Left forelimb (tissue), 1 donor: ENCODE results near the gene PRTFDC1.

Experiments
- DNase-seq: peaks from one replicate; pipeline ENCODE4 v3.0.0-alpha.2; 2018; ENCODE audit warnings: low spot score

The PRTFDC1 gene

DNA sequence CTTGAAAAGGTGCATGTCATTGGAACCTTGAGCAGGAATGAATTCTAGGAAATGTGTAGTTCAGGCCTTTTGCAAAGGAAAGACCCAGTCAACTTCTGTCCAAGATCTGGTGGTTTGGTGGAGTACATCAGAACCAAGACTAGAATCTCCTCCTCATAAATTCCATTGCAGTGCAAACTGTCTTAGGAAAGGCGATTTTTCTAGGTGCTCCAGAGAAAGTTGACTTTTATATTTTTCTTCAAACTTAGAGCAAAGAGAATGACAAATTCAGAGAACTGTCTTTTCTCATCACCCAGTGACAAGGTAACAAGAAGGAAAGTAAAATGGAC is 50.0 kb downstream of the PRTFDC1 start:
- no peak for DNase-seq

DNA sequence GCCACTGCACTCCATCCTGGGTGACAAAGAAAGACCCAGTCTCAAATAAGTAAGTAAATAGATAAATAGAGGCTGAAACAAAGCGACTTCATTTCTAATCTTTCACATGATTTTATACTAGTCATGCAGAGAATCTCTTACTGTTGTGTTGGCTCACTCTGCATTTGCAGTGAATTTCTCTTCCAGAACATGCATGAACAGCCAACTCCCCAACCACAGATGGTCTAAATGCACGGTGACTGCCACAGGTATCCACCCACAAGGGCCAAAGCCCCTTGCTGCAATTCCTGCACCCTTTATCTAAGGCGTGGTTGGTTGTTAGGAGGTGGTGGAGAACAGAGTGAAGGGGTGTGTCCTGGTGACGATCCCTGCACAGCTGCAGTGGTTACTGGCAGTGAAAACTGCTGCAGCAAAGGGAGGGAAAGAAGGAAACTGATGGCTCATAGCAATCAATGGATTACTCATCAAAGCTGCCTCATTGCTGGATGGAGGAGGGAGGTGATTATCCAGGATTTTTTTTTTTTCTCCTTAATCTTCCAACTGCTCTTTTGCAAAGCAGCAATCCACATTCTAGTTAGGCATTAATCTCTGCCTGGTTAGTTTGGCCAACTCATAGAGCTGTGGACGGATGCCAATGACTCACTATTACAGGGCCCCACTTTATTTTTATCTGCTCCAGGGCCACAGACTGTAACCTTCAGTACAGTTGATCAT is 50.6 kb downstream of the PRTFDC1 start:
- DNase-seq: peak; percentile 75

DNA sequence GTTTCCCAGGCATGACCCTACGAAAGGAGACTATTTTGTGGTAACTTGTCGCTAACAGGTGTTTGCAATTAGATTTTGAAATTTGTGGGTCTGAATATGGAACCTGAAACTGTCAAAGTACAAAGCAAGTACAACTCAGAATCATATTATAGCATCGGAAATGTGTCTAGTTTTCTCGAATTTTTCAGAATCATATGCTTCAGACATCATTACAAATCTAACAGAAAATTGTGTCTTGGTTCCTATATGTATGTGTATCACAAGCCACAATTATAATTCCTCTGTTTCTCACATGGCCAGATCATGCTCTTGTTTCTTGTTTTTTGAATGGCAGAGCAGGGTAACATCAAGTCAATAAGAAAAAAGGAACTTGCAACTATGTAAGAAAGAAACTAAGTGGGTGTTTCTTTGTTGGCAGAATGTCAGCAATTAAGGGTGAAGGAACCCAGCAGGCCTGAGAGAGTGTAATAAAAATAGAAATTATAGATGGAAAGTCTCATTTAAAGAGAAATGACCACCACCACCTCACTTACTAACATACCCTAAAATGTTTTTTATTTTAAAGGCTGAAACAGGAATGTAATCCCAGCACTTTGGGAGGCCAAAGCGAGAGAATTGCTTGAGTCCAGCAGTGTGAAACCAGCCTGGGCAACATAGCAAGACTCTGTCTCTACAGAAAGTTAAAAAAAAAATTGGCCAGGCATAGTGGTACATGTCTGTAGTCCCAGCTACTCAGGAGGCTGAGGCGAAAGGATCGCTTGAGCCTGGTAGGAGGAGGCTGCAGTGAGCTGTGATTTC is 51.3 kb downstream of the PRTFDC1 start:
- DNase-seq: no peak

DNA sequence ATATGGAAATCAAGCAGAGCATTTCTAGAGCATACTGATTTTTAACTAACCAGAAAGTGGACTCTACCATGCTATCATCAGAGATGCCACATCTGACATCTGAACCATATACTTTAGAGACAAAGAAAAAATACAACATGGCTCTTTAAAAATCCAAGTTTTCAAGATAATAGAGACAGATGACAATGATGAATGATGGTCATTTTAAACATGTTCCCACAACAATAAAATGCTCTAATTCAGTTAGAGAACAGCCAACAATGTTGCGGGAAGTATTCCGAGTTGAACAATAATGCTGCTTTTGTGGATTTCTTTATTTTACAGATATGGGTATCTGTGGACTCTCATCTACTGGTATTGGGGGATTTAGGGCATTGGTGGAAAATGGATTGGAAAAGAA is 52.8 kb downstream of the PRTFDC1 start:
- DNase-seq: no peak

DNA sequence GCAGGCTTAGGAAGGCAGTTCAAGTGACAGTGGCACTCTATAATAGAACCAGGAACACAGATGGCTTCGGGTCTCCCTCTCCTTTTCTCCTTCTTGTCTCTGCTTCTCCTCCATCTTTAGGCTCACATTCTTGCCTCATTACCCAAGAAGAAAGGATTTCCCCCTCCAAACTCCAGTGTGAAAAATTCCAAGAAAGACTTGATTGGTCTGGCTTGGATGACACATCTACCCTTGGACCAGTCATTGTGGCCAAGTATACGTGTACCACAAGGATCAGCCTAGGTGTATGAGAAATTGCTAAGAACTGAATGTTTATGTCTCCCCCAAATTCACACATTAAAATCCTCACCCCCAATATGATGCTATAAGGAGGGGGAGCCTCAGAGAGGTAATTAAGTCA is 53.9 kb downstream of the PRTFDC1 start:
- DNase-seq: no peak

DNA sequence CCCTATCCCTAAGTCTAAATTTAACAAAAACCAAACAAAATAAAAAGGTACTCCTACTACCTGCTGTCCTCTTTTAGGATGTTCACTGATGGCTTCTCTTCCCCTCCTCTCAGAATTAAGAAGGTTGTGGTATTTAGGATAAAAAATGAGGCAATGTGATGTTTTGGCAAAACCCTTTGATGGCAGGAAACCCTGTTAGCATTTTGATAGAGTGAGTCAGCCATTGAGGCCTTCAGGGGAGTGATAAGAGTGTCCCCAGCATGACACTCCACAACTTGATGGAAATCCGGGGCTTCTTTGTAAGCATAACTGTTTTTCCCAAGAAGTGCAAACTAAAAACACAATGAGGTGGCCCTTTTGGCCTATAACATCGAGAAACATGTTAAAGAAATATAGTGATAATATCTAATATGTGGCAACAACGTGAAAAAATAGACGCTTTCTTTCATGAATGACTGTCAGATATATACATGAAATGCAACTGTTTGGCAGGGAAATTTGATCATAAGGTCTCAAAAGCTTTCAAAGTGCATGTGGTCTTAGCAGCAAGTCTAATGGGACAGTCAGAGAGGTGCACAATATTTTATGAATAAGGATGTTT is 55.0 kb downstream of the PRTFDC1 start:
- DNase-seq: no peak

DNA sequence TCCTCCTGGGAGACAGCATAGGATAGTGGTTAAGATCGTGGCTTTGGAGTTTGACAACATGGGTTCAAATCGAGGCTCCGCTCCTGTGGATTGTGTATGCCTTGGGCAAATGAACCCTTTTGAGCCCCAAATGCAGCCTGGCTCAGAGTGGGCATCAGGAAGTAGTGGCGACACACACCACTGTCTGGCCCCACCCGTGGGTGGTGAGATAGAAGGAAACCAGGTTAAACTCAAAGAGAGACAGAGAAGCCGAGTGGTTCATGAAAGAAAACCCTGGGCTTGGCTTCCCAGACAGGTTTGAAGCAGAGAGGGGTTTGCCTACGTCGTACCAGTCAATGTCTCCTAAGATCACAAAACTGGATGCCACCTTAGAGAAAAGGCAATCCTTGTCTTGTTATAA is 57.7 kb downstream of the PRTFDC1 start:
- no peak for DNase-seq

DNA sequence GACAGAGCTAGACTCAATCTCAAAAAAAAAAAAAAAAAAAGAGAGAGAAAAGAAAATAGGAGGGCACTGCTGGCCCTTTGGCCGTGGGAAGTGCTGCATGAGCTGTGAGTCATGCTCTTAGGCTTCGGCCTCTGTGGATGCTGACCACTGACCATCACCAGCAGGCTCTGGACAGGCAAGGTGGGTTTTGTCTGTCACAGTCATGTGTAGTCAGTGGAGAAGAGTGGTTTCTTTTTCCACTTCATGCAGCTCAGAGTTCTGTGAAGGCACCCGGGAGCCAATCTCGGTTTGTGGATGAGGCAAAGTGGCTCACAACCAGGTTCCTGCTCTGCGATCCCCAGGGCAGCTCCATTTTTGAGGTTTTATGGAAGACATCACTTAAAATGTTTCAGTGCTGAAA is 58.1 kb downstream of the PRTFDC1 start:
- DNase-seq: no peak

DNA sequence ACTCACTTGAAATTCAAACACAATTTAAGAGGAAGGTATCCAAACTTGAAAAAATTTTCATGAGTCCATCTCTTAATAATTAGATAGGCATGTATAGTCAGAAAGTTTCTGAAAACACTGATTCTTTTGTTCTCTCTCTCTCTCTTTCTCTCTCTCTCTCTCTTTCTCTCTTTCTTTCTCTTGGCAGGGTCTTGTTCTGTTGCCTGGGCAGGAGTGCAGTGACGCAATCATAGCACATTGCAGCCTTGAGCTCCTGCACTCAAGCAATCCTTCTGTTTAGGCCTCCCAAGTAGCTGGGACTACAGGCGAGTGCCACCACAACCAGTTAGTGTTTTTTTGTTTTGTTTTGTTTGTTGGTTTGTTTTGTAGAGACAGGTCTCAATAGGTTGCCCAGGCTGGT is 59.3 kb downstream of the PRTFDC1 start:
- no peak for DNase-seq

DNA sequence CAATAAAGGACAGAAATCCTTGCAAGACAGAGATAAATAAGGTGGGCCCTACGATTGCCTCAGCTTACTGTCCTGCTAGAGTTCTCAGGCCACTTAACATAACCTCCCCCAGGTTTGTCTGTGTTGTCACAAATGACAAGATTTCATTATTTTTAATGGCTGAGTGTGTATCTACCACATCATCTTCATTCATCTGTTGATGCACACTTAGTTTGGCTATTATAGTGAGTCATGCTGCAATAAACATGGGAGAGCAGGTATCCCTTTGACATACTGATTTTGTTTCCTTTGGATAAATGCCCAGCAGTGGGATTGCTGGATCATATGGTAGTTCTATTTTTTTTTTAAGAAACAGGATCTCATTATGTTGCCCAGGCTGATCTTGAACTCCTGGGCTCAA is 60.6 kb downstream of the PRTFDC1 start:
- no peak for DNase-seq

DNA sequence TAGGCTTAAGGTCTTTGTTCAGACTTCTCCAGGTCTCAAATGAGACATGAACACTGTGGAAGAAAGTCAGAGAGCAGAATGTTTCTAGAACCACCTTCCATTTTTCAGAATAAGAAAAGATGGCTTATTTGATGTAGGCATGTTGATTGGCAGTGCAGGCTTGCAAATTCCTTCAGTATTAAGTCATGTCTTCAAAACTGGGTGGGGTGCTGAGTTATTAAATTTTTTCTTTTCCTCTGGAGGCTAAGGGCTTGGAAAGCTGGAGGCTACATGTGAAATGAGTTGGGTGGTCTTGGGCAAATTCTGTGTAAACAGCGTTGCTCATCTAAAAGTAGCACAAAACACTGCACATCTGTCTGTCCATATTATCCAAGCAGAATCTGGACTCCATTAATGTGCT is 62.8 kb downstream of the PRTFDC1 start:
- DNase-seq: no peak

DNA sequence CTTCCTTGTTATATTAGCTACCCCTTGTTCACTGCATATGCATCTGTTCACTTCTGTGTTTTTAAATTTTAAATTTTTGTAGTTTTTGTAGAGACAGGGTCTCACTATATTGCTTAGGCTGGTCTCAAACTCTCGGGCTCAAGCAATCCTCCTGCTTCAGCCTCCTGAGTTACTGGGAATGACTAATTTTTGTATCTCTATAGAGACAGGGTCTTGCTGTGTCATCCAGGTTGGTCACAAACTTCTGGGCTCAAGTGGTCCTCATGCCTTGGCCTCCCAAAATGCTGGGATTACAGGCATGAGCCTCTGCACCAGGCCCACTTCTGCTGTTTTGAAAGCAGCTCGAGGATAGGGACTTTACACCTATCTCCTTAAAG is 64.6 kb downstream of the PRTFDC1 start:
- DNase-seq: no peak

DNA sequence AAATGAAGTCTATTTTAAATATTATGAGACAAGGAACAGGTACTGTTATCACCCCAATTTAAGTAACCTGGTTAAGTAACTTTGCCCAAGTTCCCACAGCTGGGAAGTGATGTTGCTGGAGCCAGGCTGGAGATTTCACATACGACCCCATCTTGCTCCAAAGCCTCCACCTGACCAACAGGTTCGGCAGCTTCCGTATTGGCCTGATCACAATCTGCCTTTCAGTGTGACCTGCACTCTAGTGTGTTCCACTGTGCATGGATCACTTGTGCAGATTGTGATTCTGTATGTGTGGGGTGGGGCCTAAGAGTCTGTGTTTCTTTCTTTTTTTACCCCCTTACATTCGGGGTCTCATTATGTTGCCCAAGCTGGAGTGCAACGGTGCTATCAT is 66.1 kb downstream of the PRTFDC1 start:
- no peak for DNase-seq

DNA sequence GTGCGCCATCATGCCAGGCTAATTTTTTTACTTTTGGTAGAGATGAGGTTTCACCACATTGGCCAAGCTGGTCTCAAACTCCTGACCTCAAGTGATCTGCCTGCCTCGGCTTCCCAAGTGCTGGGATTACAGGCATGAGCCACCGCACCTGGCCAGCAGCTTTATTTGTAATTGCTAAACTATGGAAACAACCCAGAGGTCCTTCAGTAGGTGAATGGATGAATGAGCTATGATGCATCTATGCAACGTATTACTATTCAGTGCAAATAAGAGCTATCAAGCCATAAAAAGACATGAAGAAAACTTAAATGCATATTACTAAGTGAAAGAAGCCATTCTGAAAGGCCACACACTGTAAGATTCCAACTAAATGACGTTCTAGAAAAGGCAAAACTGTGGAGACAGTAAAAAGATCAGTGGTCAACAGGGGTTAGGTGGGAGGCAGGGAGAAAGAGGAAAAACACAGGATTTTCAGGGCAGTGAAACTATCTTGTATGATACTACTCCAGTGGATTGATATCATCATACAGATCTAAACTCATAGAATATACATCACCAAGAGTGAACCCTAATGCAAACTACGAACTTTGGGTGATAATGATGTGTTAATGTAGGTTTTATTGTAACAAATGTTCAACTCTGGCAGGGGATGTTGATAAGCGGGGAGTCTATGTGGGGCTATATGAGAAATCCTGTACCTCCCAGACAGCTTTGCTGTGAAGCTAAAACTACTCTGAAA is 66.7 kb downstream of the PRTFDC1 start:
- no peak for DNase-seq

DNA sequence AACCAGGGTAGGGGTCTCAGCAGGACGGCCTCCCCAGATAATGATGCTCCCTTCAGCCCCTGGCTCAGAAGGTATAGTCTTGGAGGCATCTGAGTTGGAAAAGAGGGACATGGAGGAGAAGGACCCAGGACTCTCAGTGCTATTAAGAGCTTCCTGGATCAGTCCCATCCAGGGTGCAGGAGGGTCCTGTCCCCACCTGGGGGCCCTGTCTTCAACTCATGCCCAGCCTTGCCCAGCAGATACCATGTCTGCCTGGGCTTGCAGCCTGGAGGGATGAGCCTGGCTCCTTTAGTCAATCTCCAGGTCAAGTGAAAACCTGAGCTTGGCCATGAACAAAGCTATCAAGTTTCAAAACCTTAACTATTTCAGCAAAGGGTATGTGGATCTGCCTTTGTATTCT is 67.6 kb downstream of the PRTFDC1 start:
- no peak for DNase-seq

DNA sequence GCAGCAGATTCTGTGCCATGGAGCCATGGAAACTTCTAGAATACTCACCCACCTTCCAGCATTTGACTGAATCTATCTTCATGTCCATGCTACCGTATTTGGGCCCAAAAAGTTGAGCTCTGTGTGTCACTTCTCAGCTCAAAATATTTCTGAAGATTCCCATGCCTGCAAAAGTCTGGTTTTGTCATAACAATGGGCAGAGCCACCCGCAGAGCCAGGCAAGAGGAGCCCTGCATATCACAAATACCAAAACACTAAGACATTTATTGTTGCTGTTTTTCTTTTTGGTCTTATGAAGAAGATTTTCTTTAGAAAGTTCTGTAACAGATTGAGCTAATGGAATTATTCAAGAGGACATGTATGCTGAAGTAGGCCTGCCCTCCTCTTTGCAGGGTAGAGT is 68.1 kb downstream of the PRTFDC1 start:
- no peak for DNase-seq

DNA sequence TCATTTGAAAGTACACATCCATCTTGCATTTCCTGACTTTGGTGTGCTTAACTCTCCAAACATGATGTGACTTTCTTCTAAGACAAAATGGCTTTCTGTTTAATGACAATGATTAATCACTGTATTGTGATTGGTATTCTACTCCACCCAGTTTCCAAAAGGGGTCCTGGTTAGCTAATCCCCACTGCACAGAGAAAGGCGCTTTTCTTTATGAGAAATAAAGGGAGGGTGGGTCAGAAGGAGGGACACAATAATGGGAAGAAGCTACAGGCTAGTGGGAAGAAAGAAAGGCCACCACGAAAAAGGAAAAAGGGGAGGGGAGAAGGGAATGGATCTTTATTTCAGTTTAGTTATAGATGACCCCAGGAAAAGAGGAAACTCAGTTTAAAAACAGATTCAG is 69.2 kb downstream of the PRTFDC1 start:
- no peak for DNase-seq

DNA sequence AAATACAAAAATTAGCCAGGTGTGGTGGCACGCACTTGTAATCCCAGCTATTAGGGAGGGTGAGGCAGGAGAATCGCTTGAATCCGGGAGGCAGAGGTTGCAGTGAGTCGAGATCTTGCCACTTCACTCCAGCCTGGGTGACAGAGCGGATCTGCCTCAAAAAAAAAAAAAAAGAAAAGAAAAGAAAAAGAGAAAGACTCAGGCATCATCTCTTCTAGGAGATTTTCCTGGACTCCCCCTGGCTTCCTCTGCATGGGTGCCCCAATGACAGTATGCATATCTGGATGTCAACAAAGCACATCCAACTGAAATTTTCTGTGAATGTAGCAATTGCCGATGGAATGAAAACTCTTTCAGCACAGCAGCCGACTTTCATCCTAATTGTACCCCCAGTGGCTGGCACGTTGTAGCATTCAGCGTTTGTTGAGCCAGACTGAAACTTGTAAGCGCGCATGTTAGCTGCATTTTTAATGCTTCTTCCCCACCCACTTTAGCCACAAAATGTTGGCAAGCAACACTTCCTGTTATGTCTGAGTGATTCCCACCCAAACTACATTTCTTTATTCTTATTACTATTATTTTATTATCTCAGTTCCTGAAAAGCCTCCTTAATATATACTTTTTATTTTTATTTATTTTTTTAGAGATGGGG is 70.2 kb downstream of the PRTFDC1 start:
- no peak for DNase-seq

DNA sequence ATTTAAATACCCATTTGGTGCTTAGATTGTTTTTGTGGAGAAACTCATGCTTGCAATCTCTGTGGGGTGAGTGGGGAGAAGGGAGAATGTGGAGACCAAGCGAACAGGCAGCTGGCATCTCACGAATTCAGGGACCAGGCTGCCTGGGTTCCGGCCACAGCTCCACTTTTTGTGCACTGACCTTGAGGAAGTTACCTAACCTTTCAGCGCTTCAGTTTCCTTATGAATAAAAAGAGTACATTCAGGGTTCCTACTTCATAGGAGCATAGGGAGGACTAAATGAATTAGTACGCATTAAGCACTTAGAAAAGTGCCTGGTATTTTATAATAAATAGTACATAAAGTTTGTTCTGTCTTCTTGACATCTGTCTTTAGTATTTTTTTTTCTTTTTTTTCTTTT is 72.5 kb downstream of the PRTFDC1 start:
- DNase-seq: no peak

DNA sequence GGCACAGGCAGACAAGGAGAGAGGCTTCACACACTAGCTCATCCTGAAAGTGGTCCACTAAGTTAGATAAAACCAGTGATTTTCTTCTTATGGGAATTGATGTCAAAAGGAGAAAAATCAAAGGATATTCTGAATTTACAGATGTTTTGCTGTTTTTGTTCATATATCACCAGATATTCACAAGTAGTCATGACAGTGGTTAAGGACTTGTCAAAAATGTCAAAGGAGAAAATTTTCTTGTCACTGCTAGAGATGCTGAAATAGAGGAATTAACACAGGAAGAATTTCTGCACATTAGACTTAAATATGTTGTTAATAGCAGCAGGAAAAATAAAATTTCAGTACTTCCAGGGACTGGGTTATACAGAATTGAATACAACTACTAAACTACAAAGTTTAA is 78.3 kb downstream of the PRTFDC1 start:
- no peak for DNase-seq

DNA sequence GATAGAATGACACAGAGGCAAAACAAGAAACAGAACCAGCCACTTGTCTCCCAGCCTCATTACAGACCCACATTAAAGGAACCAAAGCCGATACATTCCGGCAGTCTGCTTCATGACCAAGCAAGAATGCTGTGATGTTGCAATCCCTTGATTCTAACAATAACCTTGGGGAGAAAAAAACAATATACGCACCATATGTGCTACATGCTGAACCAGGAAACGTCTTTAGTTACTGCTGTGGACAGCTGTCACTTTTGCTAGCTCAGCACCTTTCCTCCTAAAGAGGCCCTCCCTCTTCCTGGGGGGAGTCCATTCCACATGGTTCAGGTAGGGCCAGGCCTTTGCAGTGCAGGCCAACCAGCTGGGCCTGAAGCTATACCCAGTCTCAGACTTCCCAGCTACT is 79.1 kb downstream of the PRTFDC1 start:
- no peak for DNase-seq

DNA sequence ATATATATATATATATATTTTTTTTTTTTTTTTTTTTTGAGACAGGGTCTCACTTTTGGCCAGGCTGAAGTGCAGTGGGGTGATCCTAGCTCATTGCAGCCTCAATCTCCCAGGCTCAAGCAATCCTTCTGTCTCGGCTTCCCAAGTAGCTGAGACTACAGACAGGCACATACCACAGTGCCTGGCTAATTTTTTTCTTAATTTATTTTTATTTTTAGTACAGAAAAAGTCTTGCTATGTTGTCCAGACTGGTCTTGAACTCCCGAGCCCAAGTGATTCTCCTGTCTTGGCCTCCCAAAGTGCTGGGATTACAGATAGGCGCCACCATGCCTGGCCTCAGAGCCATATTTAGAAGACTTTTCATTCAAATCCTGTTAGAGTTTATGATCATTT is 79.6 kb downstream of the PRTFDC1 start:
- DNase-seq: no peak
